ENCODE data around the gene USP48.
A peak's percentile ranks its signal among the peaks of the same experiment; 100 is the strongest.

The USP48 gene

DNA sequence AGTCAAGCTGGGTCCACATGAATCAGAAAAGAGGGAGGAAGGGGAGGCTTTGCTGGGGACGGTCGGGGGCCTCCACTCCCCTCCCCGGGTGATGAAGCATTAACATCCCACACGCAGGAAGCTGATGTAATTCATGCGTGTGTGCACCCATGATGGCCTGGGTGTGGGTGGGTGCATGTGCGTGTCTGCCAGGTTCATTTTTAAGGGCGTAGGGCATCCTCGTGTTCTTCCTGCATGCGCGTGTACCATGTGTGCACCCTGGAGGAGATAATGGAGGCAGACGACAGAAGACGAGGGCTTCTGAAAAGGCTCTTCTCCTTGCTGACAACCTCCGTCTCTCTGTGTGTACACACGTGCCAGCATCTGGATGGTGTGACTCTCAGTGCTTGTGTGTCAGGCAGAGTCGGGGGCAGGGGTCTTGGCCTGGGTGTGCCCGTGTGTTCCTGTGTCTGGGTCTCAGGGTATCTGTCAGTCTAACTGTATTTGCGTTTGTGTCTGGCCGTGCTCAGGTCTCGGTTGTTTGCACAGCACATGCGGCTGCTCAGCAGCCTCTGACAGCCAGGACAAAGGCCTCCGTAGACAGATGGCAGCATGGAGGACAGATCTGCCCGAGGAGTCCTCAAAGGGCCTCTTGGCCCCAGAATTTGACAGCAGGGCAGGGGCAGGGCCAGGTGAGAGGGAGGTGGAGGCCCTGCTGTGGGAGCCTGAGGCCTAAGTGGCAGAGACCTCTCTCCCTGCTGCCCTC, 116.2 kb downstream of the USP48 start:
- peaks cover 16% of the 10 kb centered on the region for H3K4me1 Mint-ChIP-seq
- H3K27ac Mint-ChIP-seq: no peak overlapping the region
- TF ChIP-seq, protein P1, sequence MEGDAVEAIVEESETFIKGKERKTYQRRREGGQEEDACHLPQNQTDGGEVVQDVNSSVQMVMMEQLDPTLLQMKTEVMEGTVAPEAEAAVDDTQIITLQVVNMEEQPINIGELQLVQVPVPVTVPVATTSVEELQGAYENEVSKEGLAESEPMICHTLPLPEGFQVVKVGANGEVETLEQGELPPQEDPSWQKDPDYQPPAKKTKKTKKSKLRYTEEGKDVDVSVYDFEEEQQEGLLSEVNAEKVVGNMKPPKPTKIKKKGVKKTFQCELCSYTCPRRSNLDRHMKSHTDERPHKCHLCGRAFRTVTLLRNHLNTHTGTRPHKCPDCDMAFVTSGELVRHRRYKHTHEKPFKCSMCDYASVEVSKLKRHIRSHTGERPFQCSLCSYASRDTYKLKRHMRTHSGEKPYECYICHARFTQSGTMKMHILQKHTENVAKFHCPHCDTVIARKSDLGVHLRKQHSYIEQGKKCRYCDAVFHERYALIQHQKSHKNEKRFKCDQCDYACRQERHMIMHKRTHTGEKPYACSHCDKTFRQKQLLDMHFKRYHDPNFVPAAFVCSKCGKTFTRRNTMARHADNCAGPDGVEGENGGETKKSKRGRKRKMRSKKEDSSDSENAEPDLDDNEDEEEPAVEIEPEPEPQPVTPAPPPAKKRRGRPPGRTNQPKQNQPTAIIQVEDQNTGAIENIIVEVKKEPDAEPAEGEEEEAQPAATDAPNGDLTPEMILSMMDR (IDR thresholded peaks at IDR 0.05; ENCODE audit: unreplicated experiment in 3 of 3): no peak
- H3K9me3 Mint-ChIP-seq: no peaks in the 10 kb centered on the region
- no peaks in the 10 kb centered on the region for H3K36me3 Mint-ChIP-seq (ENCODE audit: low read depth)
- H3K4me3 Mint-ChIP-seq: peak overlapping the region; percentile 40 to 60 (median 48)
- peaks cover 50% of the 10 kb centered on the region for H3K27me3 Mint-ChIP-seq (ENCODE audit: low read depth)

GRCh38 chr1:21665711-21666575, 117.0 kb downstream of the USP48 start:
- Mint-ChIP-seq H3K4me3 (peak overlapping the region in 2 of 3 experiments; percentile 16 to 43), H3K27me3 (ENCODE audit: low read depth) (peaks cover 50% of the 10 kb centered on the region), H3K36me3 (ENCODE audit: low read depth) (no peaks in the 10 kb centered on the region), H3K27ac (no peak overlapping the region), H3K4me1 (peaks cover 8% of the 10 kb centered on the region), H3K9me3 (no peaks in the 10 kb centered on the region)
- TF ChIP-seq, protein P1 (IDR thresholded peaks at IDR 0.05; ENCODE audit: unreplicated experiment in 3 of 3): no peak

- Mint-ChIP-seq H3K4me3 (no peak overlapping the region), H3K36me3 (ENCODE audit: low read depth) (no peaks in the 10 kb centered on the region), H3K27ac (no peak overlapping the region), H3K4me1 (no peaks in the 10 kb centered on the region), H3K9me3 (no peaks in the 10 kb centered on the region), H3K27me3 (ENCODE audit: low read depth) (peaks cover 50% of the 10 kb centered on the region)
- TF ChIP-seq, protein P1 (IDR thresholded peaks at IDR 0.05; ENCODE audit: unreplicated experiment in 3 of 3): no peak
Measured at GRCh38 chr1:21664806-21665588, 118.0 kb downstream of the USP48 start.

DNA sequence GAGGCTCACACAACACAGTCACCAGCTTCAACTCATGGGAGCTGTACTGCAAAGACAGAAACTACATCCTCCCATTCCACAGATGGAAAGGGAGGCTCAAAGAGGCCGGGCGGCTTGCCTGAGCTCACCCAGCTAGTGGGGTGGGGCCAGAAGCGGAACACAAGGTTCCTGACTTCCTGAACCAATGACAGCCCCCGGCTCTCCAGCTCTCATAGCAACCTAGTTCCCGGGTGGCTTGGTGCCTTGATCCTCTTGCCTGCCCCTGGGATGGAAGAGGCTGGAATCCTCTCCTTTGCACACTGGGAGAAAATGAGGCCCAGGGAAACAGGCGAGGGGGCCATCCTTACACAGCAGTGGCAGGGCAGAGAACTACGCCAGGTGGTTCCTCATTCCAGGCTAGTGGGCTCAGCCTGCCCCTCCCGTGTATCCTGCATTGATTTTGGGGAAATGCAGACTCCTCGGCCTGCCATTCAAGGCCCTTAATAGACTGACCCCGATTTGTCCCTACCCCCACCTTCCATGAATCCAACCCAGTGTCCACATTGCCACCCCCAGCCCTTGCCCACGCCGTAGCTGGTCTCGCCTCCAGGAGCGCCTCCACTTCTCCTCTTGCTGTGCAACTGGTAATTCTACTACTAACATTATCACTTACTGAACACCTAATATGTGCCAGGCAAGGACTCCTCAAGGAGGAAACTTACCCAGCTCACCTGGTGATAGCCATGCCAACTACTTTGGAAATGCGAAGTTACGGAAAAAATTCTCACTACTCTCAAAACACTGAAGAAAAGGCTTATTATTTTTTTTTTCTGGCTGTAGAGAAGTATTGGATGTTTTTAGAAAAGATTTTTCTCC, 118.8 kb downstream of the USP48 start:
- H3K36me3 Mint-ChIP-seq (ENCODE audit: low read depth): no peaks in the 10 kb centered on the region
- TF ChIP-seq, protein P1 (IDR thresholded peaks at IDR 0.05; ENCODE audit: unreplicated experiment in 3 of 3): no peak
- H3K9me3 Mint-ChIP-seq: no peaks in the 10 kb centered on the region
- H3K4me3 Mint-ChIP-seq: no peak overlapping the region
- no peak overlapping the region for H3K27ac Mint-ChIP-seq
- no peaks in the 10 kb centered on the region for H3K4me1 Mint-ChIP-seq
- peaks cover 50% of the 10 kb centered on the region for H3K27me3 Mint-ChIP-seq (ENCODE audit: low read depth)

GRCh38 chr1:21663248-21663950, 119.5 kb downstream of the USP48 start:
- no peak overlapping the region for H3K4me3 Mint-ChIP-seq
- TF ChIP-seq, protein P1 (IDR thresholded peaks at IDR 0.05; ENCODE audit: unreplicated experiment in 3 of 3): no peak
- peaks cover 56% of the 10 kb centered on the region for H3K27me3 Mint-ChIP-seq (ENCODE audit: low read depth)
- no peaks in the 10 kb centered on the region for H3K36me3 Mint-ChIP-seq (ENCODE audit: low read depth)
- H3K4me1 Mint-ChIP-seq: no peaks in the 10 kb centered on the region
- H3K9me3 Mint-ChIP-seq: no peaks in the 10 kb centered on the region
- no peak overlapping the region for H3K27ac Mint-ChIP-seq
